B cell (primary cell): ENCODE measurements around the gene CRTC1. TPM values are rescaled to one million over a fixed set of nuclear protein-coding genes. Genes with fewer than 3 reads are reported as not detected.

Experiments
- ATAC-seq: fragments of 200-7000 bp; cut with Tn5 transposase; one replicate; pipeline ENCODE4 v1.10.0; 2021; ENCODE audit warnings: low read depth, mild to moderate bottlenecking, moderate number of reproducible peaks, moderate library complexity
- CTCF ChIA-PET: fragments of 350-600 bp; sonication (Branson Sonifier 250); formaldehyde crosslinking; loops from one replicate; lab custom pipeline; 2021; ENCODE audit warnings: antibody characterized with exemption, inconsistent platforms; lab: Charles Lee
- POLR2A ChIA-PET: fragments of 350-600 bp; sonication (Branson Sonifier 250); formaldehyde crosslinking; loops from one replicate; lab custom pipeline; 2021; ENCODE audit warnings: antibody characterized with exemption; lab: Charles Lee
- DNase-seq: peaks from one replicate; pipeline ENCODE4 v3.0.0; 2013
- H2AFZ ChIP-seq: 2 replicates; pipeline ENCODE4 v1.6.1; 2012; ENCODE audit warnings: mild to moderate bottlenecking, low read depth, low read length; ENCODE audit not compliant: insufficient read depth, poor library complexity, severe bottlenecking
- H3K27ac ChIP-seq, 2 donors: 1 replicate in 1 of 2; 2 replicates in 1 of 2; pipeline ENCODE4 v1.5.1; 2012 to 2013; ENCODE audit warnings: low read length in 2 of 2, mild to moderate bottlenecking in 2 of 2, moderate library complexity in 1 of 2
- H3K27me3 ChIP-seq, 4 experiments: fragments of 200-600 bp in 1 of 4; sonication (generic) in 1 of 4; replicated peaks in 1 of 4; 1 replicate in 2 of 4; 2 replicates in 2 of 4; pipeline versions ENCODE4 v1.6.1 to v1.7.0; 2013 to 2016; ENCODE audit warnings: low read length in 3 of 4, mild to moderate bottlenecking in 2 of 4, mixed read lengths in 1 of 4, moderate library complexity in 1 of 4; ENCODE audit not compliant: insufficient read depth in 4 of 4, control insufficient read depth in 3 of 4; ENCODE audit errors: control extremely low read depth in 1 of 4
- H3K36me3 ChIP-seq, 2 experiments: replicated peaks in 1 of 2; 1 replicate in 1 of 2; 2 replicates in 1 of 2; pipeline versions ENCODE4 v1.6.1 to v1.7.1; 2013; ENCODE audit warnings: low read length in 1 of 2; ENCODE audit not compliant: insufficient read depth in 2 of 2, control insufficient read depth in 1 of 2; ENCODE audit errors: control extremely low read depth in 1 of 2, extremely low read depth in 1 of 2
- H3K4me1 ChIP-seq, 2 donors: fragments of 200-600 bp in 1 of 2; sonication (generic) in 1 of 2; 1 replicate in 1 of 2; 2 replicates in 1 of 2; pipeline versions ENCODE4 v1.5.1 to v1.6.1; 2013 to 2017; ENCODE audit warnings: low read length in 2 of 2; ENCODE audit not compliant: control insufficient read depth in 2 of 2, insufficient read depth in 2 of 2
- H3K4me2 ChIP-seq: replicated peaks from 2 replicates; pipeline ENCODE3; 2012; ENCODE audit warnings: mild to moderate bottlenecking, low read depth, low read length; ENCODE audit not compliant: poor library complexity, severe bottlenecking
- H3K4me3 ChIP-seq, 5 experiments: fragments of 200-600 bp in 1 of 5; sonication (generic) in 1 of 5; 1 replicate in 3 of 5; 2 replicates in 2 of 5; pipeline versions ENCODE4 v1.5.1 to v1.7.0; 2011 to 2016; ENCODE audit warnings: low read length in 4 of 5, mild to moderate bottlenecking in 4 of 5, low read depth in 2 of 5, control low read depth in 1 of 5, moderate library complexity in 1 of 5; ENCODE audit not compliant: insufficient read depth in 1 of 5; ENCODE audit errors: control extremely low read depth in 1 of 5, extremely low read depth in 1 of 5
- H3K79me2 ChIP-seq: fragments of 200-600 bp; sonication (generic); one replicate; pipeline ENCODE4 v1.6.0; 2016; ENCODE audit warnings: low read length; ENCODE audit not compliant: control insufficient read depth, insufficient read depth
- H3K9ac ChIP-seq: fragments of 200-600 bp; sonication (generic); 2 replicates; pipeline ENCODE4 v1.6.1; 2017; ENCODE audit warnings: mild to moderate bottlenecking, low read length, moderate library complexity
- H3K9me3 ChIP-seq, 3 donors: one replicate each; pipeline versions ENCODE4 v1.6.1 to v1.7.1; 2013; ENCODE audit warnings: low read length in 2 of 3; ENCODE audit not compliant: control insufficient read depth in 2 of 3, insufficient read depth in 1 of 3; ENCODE audit errors: control extremely low read depth in 1 of 3
- H4K20me1 ChIP-seq: 2 replicates; pipeline ENCODE4 v1.6.0; 2012; ENCODE audit warnings: mild to moderate bottlenecking, low read length; ENCODE audit not compliant: insufficient read depth, control insufficient read depth, poor library complexity, severe bottlenecking
- H3K27ac Mint-ChIP-seq: one replicate; pipeline ENCODE4 v1.8.0; 2021; ENCODE audit warnings: mixed read lengths
- H3K27me3 Mint-ChIP-seq: one replicate; pipeline ENCODE4 v1.8.0; 2021; ENCODE audit warnings: mixed read lengths
- H3K4me1 Mint-ChIP-seq: one replicate; pipeline ENCODE4 v1.8.0; 2021; ENCODE audit warnings: mixed read lengths
- H3K4me3 Mint-ChIP-seq: one replicate; pipeline ENCODE4 v1.8.0; 2021; ENCODE audit warnings: mixed read lengths
- H3K9me3 Mint-ChIP-seq: one replicate; pipeline ENCODE4 v1.8.0; 2022; ENCODE audit warnings: mixed read lengths; ENCODE audit not compliant: insufficient read depth
- EZH2 ChIP-seq: IDR thresholded peaks from 2 replicates; pipeline ENCODE4 v1.6.1; 2012; ENCODE audit warnings: borderline replicate concordance, low read depth, mild to moderate bottlenecking, moderate library complexity, low read length; ENCODE audit not compliant: insufficient read depth, poor library complexity, severe bottlenecking
- WGBS: methylation state at CpG from one replicate; pipeline ENCODE4 v1.1.5; 2013; ENCODE audit warnings: missing lambda C conversion rate; ENCODE audit not compliant: insufficient coverage; 5-methylcytosine and 5-hydroxymethylcytosine counted together
- intact Hi-C: fragments of 100-400 bp; cut with micrococcal nuclease; formaldehyde crosslinking; loops from one replicate; pipeline ENCODE4 v1.10.0; 2022
- polyA plus RNA-seq: library from polyadenylated mRNA; depleted of rRNA; stranded (reverse); fragments of >200 nt; gene quantifications from 2 replicates; pipeline ENCODE4 v1.2.3, GENCODE V29; 2012
- total RNA-seq, 2 donors: library from RNA; stranded (reverse); fragments of 120-200 nt in 1 of 2; gene quantifications; 1 replicate in 1 of 2; 2 replicates in 1 of 2; pipeline versions ENCODE4 v1.2.3 to v1.2.4, GENCODE V29; 2013 to 2022
- TF ChIP-seq, protein P1 (sequence below): fragments of 200-600 bp; IDR thresholded peaks from one replicate; pipeline ENCODE4 v1.8.0; 2022; ENCODE audit warnings: antibody characterized with exemption, mild to moderate bottlenecking

CRTC1 gene
- total and polyA plus RNA-seq, 2 donors (not counting 1 experiment from before 2014, with no cell fraction given): 15.9 to 30.1 TPM

DNA sequence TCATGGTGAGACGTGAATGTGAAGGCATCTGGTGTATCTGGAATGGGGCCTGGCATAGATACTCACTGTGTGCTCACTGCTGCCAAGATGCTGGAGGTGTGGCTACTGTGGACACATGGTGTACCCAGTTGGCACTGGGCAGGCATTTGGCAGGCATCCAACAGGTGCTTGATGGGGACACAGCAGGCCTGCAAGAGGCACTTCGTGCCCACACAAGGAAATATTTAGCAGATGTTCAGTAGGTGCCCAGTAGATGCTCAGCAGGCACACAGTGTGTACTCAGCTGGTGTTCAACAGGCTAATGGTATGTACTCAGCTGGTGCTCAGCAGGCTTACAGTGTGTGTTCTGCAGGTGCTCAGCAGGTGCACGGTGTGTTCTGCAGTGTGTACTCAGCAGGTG is 14.2 kb downstream of the CRTC1 start:
- no peak overlapping the region for H2AFZ ChIP-seq
- no peaks in the 10 kb centered on the region for H3K36me3 ChIP-seq
- ChIA-PET CTCF (interaction anchor here (1.7 kb wide), 1 partner anchor 150 kb away, joined by 5 read pairs; no protein-coding TSS in a partner anchor), POLR2A (no interaction called here)
- Mint-ChIP-seq H3K4me1 (peaks cover 48% of the 10 kb centered on the region), H3K4me3 (no peak overlapping the region), H3K27ac (peak overlapping the region; percentile 50), H3K27me3 (no peaks in the 10 kb centered on the region), H3K9me3 (no peaks in the 10 kb centered on the region)
- H3K4me3 ChIP-seq: no peak overlapping the region
- H3K27ac ChIP-seq: no peak overlapping the region
- no peak overlapping the region for H3K4me2 ChIP-seq
- no peaks in the 10 kb centered on the region for H3K9me3 ChIP-seq
- peaks cover 33 to 62% of the 10 kb centered on the region in 2 donors for H3K4me1 ChIP-seq
- intact Hi-C loops: no loop called here
- TF ChIP-seq, protein P1, sequence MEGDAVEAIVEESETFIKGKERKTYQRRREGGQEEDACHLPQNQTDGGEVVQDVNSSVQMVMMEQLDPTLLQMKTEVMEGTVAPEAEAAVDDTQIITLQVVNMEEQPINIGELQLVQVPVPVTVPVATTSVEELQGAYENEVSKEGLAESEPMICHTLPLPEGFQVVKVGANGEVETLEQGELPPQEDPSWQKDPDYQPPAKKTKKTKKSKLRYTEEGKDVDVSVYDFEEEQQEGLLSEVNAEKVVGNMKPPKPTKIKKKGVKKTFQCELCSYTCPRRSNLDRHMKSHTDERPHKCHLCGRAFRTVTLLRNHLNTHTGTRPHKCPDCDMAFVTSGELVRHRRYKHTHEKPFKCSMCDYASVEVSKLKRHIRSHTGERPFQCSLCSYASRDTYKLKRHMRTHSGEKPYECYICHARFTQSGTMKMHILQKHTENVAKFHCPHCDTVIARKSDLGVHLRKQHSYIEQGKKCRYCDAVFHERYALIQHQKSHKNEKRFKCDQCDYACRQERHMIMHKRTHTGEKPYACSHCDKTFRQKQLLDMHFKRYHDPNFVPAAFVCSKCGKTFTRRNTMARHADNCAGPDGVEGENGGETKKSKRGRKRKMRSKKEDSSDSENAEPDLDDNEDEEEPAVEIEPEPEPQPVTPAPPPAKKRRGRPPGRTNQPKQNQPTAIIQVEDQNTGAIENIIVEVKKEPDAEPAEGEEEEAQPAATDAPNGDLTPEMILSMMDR: no peak
- TF ChIP-seq EZH2: no peak
- ATAC-seq (no peak), DNase-seq (no peak)
- H4K20me1 ChIP-seq: peaks cover 39% of the 10 kb centered on the region
- WGBS: 91% methylated on average over 3 of the region's 3 CpGs
- peaks cover 77% of the 10 kb centered on the region for H3K79me2 ChIP-seq
- H3K27me3 ChIP-seq: no peaks in the 10 kb centered on the region
- H3K9ac ChIP-seq: no peak overlapping the region

DNA sequence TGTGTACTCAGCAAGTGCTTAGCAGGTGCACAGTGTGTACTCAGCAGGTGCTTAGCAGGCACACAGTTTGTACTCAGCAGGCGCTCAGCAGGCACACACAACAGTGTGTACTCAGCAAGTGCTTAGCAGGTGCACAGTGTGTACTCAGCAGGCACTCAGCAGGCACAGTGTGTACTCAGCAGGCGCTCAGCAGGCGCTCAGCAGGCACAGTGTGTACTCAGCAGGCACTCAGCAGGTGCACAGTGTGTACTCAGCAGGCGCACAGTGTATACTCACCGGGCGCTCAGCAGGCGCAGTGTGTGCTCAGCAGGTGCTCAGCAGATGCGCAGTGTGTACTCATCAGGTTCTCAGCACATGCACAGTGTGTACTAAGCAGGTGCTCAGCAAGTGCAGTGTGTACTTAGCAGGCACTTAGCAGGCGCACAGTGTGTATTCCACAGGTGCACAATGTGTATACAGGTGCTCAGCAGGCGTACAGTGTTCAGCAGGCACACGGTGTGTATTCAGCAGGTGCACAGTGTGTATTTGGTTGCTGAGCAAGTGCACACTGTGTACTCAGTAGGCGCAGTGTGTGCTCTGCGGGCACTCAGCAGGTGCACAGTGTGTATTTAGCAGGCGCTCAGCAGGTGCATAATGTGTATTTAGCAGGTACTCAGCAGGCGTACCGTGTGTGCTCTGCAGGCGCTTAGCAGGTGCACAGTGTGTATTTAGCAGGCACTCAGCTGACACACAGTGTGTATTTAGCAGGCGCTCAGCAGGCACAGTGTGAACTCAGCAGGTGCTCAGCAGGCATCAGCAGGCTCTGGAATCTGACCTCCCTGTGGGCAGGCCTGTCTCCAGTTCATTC is 15.1 kb downstream of the CRTC1 start:
- Histone ChIP-seq H3K27ac (peak overlapping the region; percentile 81 to 84), H4K20me1 (peaks cover 37% of the 10 kb centered on the region), H3K36me3 (no peaks in the 10 kb centered on the region), H3K27me3 (no peaks in the 10 kb centered on the region), H2AFZ (no peak overlapping the region), H3K4me3 (no peak overlapping the region), H3K4me1 (peaks cover 33 to 62% of the 10 kb centered on the region in 2 donors), H3K9ac (no peak overlapping the region), H3K9me3 (no peaks in the 10 kb centered on the region), H3K4me2 (peak overlapping the region; percentile 90), H3K79me2 (peaks cover 76% of the 10 kb centered on the region)
- Mint-ChIP-seq H3K27ac (peak overlapping the region; percentile 98), H3K9me3 (no peaks in the 10 kb centered on the region), H3K27me3 (no peaks in the 10 kb centered on the region), H3K4me1 (peaks cover 48% of the 10 kb centered on the region), H3K4me3 (peak overlapping the region; percentile 95)
- ChIA-PET POLR2A (no interaction called here), CTCF (no interaction called here)
- DNase-seq (no peak), ATAC-seq (no peak)
- intact Hi-C loops: no loop called here
- TF ChIP-seq EZH2: no peak
- TF ChIP-seq, protein P1: no peak
- WGBS: 89% methylated on average over 18 of the region's 18 CpGs
